Esophagus muscularis mucosa (tissue), 3 donors: ENCODE data around the gene ETFA.

ENCODE experiments used
- CTCF ChIP-seq, 3 experiments: fragments of 200-600 bp in 2 of 3; fragments of 450-650 bp in 1 of 3; sonication (generic) in 2 of 3; IDR thresholded peaks; one replicate each; pipeline ENCODE4 v1.5.1; 2017 to 2019; ENCODE audit warnings: antibody characterized with exemption in 3 of 3, mild to moderate bottlenecking in 2 of 3, moderate library complexity in 1 of 3
- EP300 ChIP-seq: sonication (generic); formaldehyde crosslinking; IDR thresholded peaks from one replicate; pipeline ENCODE4 v1.6.1; 2017; ENCODE audit warnings: antibody characterized with exemption

DNA sequence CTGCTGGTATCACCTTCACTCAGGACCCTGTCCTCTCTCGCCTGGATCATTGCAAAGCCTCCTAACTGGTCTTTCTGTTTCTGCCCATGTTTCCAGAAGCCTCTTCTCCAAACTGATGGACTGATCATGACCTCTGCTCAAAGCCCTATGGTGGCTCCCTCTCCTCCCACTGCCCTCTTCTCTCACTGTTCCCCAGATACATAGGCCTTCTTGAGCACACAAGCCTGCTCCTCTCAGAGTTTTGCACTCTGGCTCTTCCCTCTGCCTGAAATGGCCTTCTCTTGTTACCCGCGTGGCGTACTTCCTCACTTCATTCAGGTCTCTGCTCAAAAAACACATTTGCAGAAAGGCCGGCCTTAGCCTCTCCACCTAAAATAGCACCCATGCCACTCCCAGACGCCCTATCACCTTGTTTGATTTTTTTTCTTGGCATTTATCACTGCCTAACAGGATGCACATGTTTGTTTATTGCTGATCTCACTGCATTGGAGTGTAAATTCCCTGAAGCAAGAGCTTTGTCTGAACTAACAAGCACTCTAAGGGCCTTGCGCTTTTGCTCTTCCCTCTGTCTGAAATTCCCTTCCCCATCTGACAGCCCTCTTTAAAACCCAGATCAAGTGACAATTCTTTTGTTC lies 1.4 kb upstream of the ETFA start:
- no peak for TF ChIP-seq EP300
- no peak for TF ChIP-seq CTCF (IDR thresholded peaks at IDR 0.05)
